HepG2 (cell line): ENCODE data around the gene SYT8. TPM values are rescaled to one million over a fixed set of nuclear protein-coding genes. Genes with fewer than 3 reads are reported as not detected.

Experiments used
- DZIP1 ChIP-seq: sonication (generic); formaldehyde crosslinking; IDR thresholded peaks from 2 replicates; pipeline ENCODE4 v1.5.0; 2020; ENCODE audit warnings: mild to moderate bottlenecking, missing genetic modification reagents
- KLF12 ChIP-seq: sonication (generic); formaldehyde crosslinking; IDR thresholded peaks from 2 replicates; pipeline ENCODE4 v1.4.0; 2020; ENCODE audit warnings: missing genetic modification reagents, borderline replicate concordance
- MTA1 ChIP-seq: sonication (generic); formaldehyde crosslinking; IDR thresholded peaks from 2 replicates; pipeline ENCODE4 v1.4.0; 2020; ENCODE audit warnings: missing genetic modification reagents, mild to moderate bottlenecking, borderline replicate concordance
- SP2 ChIP-seq: sonication (generic); formaldehyde crosslinking; IDR thresholded peaks from 2 replicates; pipeline ENCODE4 v1.5.1; 2020; ENCODE audit warnings: mild to moderate bottlenecking, missing genetic modification reagents
- ZBED4 ChIP-seq: sonication (generic); formaldehyde crosslinking; IDR thresholded peaks from 2 replicates; pipeline ENCODE4 v1.4.0; 2020; ENCODE audit warnings: missing genetic modification reagents, borderline replicate concordance
- ZNF792 ChIP-seq: IDR thresholded peaks from 2 replicates; pipeline ENCODE4 v1.6.1; 2016
- polyA plus RNA-seq, 8 experiments: library from polyadenylated mRNA; depleted of rRNA in 3 of 8; stranded (reverse) in 7 of 8; unstranded in 1 of 8; fragments of >200 nt; fragmentation: Illumina TruSeq in 4 of 8; extraction: Trizol in 4 of 8; gene quantifications; 2 replicates each; pipeline versions ENCODE4 v1.2.1 to v1.2.3, GENCODE V29; 2011 to 2016; ENCODE audit warnings: low read depth in 4 of 8, missing spikeins in 1 of 8, mixed read lengths in 1 of 8; ENCODE audit not compliant: insufficient read depth in 1 of 8
- total RNA-seq, 5 experiments: library from RNA; depleted of rRNA; stranded (reverse); fragments of >200 nt; fragmentation: Illumina TruSeq; extraction: Trizol; gene quantifications; 2 replicates each; pipeline ENCODE4 v1.2.3, GENCODE V29; 2016; ENCODE audit warnings: low read depth in 1 of 5
- TF ChIP-seq, protein P1 (sequence below): sonication (generic); IDR thresholded peaks from 2 replicates; pipeline ENCODE4 v1.6.1; 2016; ENCODE audit warnings: low read depth, borderline replicate concordance
- TF ChIP-seq, protein P2 (sequence below), 2 experiments: fragments of 450-650 bp in 1 of 2; sonication (generic) in 1 of 2; formaldehyde crosslinking in 1 of 2; IDR thresholded peaks; 2 replicates each; pipeline versions ENCODE4 v1.6.1 to v1.8.0; 2016 to 2022; ENCODE audit warnings: antibody characterized with exemption in 1 of 2, mild to moderate bottlenecking in 1 of 2, missing genetic modification reagents in 1 of 2

Gene SYT8
- total and polyA plus RNA-seq, 2 of the 13 experiments (the other 11 are each of a cell fraction or from before 2014, with no cell fraction given), result 0.60 to 2.3 TPM

DNA sequence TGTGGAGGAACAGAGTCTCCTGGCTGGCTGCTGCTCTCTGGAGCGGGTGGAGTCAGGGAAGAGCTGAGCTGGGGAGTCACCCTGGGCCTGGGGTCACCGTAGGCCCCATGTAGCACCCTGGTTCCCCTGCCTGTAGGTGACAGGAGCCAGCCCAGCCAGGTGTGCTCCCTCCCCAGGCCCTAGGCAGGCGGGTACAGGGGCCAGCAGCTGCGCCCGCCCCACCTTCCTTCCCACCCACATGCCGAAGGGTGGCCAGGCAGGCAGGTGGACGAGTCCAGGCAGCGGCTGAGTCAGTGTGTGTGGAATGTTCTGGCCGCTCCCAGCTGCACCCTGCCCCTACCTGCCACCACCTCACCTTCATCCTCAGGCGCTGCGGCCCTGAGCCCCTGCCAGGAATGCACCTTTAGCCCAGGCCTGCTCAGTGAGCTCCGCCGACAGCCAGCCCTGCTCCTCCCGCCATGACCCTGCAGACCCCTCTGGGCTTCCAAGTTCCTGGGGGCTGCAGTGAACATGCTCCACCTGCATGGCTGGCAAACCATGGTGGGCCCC, 654 bp upstream of the SYT8 start (continued):
- 0 out of 2 replicates have a peak, but pooled peaks have one; percentile 29 for TF ChIP-seq ZBED4 (CRISPR knock-in tag)
- TF ChIP-seq, protein P1, sequence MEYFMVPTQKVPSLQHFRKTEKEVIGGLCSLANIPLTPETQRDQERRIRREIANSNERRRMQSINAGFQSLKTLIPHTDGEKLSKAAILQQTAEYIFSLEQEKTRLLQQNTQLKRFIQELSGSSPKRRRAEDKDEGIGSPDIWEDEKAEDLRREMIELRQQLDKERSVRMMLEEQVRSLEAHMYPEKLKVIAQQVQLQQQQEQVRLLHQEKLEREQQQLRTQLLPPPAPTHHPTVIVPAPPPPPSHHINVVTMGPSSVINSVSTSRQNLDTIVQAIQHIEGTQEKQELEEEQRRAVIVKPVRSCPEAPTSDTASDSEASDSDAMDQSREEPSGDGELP, result peak; percentile 56; the same call in 1 of the 2 replicates
- peak; percentile 47 for TF ChIP-seq SP2
- TF ChIP-seq KLF12 (CRISPR knock-in tag), result peak; percentile 68; the same call in 1 of the 2 replicates
- TF ChIP-seq MTA1 (CRISPR knock-in tag), result 0 out of 2 replicates have a peak, but pooled peaks have one; percentile 58
- peak; percentile 57; the same call in 1 of the 2 replicates for TF ChIP-seq ZNF792 (CRISPR knock-in tag)
- TF ChIP-seq DZIP1 (CRISPR knock-in tag), result peak; percentile 97
- TF ChIP-seq, protein P2, sequence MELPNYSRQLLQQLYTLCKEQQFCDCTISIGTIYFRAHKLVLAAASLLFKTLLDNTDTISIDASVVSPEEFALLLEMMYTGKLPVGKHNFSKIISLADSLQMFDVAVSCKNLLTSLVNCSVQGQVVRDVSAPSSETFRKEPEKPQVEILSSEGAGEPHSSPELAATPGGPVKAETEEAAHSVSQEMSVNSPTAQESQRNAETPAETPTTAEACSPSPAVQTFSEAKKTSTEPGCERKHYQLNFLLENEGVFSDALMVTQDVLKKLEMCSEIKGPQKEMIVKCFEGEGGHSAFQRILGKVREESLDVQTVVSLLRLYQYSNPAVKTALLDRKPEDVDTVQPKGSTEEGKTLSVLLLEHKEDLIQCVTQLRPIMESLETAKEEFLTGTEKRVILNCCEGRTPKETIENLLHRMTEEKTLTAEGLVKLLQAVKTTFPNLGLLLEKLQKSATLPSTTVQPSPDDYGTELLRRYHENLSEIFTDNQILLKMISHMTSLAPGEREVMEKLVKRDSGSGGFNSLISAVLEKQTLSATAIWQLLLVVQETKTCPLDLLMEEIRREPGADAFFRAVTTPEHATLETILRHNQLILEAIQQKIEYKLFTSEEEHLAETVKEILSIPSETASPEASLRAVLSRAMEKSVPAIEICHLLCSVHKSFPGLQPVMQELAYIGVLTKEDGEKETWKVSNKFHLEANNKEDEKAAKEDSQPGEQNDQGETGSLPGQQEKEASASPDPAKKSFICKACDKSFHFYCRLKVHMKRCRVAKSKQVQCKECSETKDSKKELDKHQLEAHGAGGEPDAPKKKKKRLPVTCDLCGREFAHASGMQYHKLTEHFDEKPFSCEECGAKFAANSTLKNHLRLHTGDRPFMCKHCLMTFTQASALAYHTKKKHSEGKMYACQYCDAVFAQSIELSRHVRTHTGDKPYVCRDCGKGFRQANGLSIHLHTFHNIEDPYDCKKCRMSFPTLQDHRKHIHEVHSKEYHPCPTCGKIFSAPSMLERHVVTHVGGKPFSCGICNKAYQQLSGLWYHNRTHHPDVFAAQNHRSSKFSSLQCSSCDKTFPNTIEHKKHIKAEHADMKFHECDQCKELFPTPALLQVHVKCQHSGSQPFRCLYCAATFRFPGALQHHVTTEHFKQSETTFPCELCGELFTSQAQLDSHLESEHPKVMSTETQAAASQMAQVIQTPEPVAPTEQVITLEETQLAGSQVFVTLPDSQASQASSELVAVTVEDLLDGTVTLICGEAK (IDR thresholded peaks at IDR 0.05), result no peak
- TF ChIP-seq, protein P2 (CRISPR knock-in tag; IDR thresholded peaks at IDR 0.05), result 0 out of 2 replicates have a peak, but pooled peaks have one; percentile 16
